GM23338 (cell line): ENCODE measurements around the gene PLCD3.

ENCODE experiments used
- CREB1 ChIP-seq: fragments of 250-450 bp; sonication (Bioruptor Pico); IDR thresholded peaks from 2 replicates; pipeline ENCODE4 v1.5.0; 2020; ENCODE audit warnings: low read depth, mild to moderate bottlenecking, moderate library complexity
- CTCF ChIP-seq, 2 experiments: fragments of 200-600 bp in 1 of 2; sonication (generic) in 1 of 2; conservative IDR thresholded peaks; 2 replicates each; pipeline versions ENCODE4 v1.5.1 to v1.6.1; 2016 to 2017; ENCODE audit warnings: antibody characterized with exemption in 2 of 2, low read depth in 2 of 2, mild to moderate bottlenecking in 2 of 2, moderate library complexity in 1 of 2
- EZH2 ChIP-seq: fragments of 200-600 bp; sonication (generic); IDR thresholded peaks from one replicate; pipeline ENCODE4 v1.8.0; 2017; ENCODE audit warnings: antibody characterized with exemption, mild to moderate bottlenecking, low read depth; ENCODE audit not compliant: unreplicated experiment
- EZH2phosphoT487 ChIP-seq: fragments of 200-600 bp; sonication (generic); IDR thresholded peaks from one replicate; pipeline ENCODE4 v1.8.1; 2018; ENCODE audit warnings: antibody characterized with exemption; ENCODE audit not compliant: unreplicated experiment
- JUNB ChIP-seq: IDR thresholded peaks from one replicate; pipeline ENCODE4 v1.6.1; 2016; ENCODE audit warnings: antibody characterized with exemption; ENCODE audit not compliant: unreplicated experiment
- NANOG ChIP-seq: IDR thresholded peaks from 2 replicates; pipeline ENCODE4 v1.6.1; 2016; ENCODE audit warnings: antibody characterized with exemption, borderline replicate concordance
- POLR2AphosphoS5 ChIP-seq: IDR thresholded peaks from 2 replicates; pipeline ENCODE4 v1.6.1; 2016; ENCODE audit warnings: antibody characterized with exemption, low read depth
- REST ChIP-seq: IDR thresholded peaks from one replicate; pipeline ENCODE4 v1.6.1; 2018; ENCODE audit warnings: antibody characterized with exemption; ENCODE audit not compliant: unreplicated experiment
- STAT1 ChIP-seq: IDR thresholded peaks from one replicate; pipeline ENCODE4 v1.6.1; 2016; ENCODE audit warnings: antibody characterized with exemption; ENCODE audit not compliant: unreplicated experiment
- ZNF331 ChIP-seq: fragments of 250-450 bp; sonication (Bioruptor Pico); IDR thresholded peaks from 2 replicates; pipeline ENCODE4 v1.5.0; 2020; ENCODE audit warnings: low read depth, mild to moderate bottlenecking, moderate library complexity

GRCh38 chr17:45090711-45091110, 41.6 kb downstream of the PLCD3 start:
- TF ChIP-seq CTCF (conservative IDR thresholded peaks at IDR 0.05; ENCODE audit: low read depth in 2 of 2) (no peak), EZH2 (no peak), POLR2AphosphoS5 (no peak), EZH2phosphoT487 (no peak), CREB1 (CRISPR knock-in tag) (no peak), REST (no peak), NANOG (no peak), JUNB (no peak), STAT1 (no peak), ZNF331 (CRISPR knock-in tag) (no peak)
